Activated CD8-positive, alpha-beta memory T cell treated with anti-CD3 and anti-CD28 coated beads for 48 hours (primary cell): ENCODE data around the gene CA11.
"Not testable (repeated sequence)": the region's sequence is repeated elsewhere in the genome, so short reads cannot be mapped to it uniquely, and the experiment has no call there.

Source experiments
- DNase-seq, 3 experiments: peaks; one replicate each; pipeline ENCODE4 v3.0.0-alpha.2; 2020; ENCODE audit warnings: low read depth in 2 of 3, low spot score in 2 of 3

The CA11 gene

DNA sequence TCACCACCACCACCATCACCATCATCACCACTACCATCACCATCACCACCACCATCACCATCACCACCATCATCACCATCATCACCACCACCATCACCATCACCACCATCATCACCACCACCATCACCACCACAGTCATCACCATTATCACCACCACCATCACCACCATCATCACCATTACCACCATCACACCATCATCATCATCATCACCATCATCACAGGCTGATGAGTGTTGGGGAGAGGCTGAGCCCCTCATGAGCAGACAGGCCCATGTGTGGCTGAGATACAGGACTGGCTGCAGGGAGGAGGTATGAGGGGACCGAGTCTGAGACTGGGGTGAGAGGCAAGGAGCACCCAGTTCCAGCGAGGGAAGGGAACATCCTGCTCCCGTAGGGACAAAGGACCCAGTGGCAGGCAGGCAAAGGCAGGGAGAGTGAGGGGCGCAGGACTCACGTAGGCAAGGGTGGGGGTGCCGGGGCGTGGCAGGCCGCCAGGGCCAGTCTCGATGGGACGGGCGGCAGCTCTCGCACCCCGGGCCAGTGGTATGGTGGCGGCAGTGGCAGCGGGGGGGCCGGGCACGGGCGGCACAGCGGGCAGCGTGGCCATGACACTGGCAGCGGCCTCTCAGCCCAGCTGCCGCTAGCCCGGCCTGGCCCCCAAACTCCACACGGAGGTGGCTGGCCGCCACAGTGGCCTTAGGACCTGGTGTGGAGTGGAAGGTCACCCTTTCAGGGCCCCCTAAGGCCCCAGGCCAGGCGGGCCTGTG is 24.1 kb upstream of the CA11 start:
- DNase-seq: no peak

DNA sequence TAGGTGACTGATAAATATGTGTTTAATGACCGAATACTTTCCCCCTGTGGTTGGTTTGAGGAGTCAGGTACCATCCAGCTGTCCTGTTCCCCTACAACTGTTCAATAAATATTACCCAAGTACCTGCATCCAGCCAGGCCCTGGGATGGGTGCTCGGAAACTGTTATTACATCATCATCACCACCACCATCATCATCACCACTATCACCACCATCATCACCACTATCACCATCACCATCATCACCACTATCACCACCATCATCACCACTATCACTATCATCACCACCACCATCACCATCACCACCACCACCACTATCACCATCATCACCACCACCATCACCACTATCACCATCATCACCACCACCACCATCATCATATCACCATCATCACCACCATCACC is 22.8 kb upstream of the CA11 start:
- DNase-seq: no peak

DNA sequence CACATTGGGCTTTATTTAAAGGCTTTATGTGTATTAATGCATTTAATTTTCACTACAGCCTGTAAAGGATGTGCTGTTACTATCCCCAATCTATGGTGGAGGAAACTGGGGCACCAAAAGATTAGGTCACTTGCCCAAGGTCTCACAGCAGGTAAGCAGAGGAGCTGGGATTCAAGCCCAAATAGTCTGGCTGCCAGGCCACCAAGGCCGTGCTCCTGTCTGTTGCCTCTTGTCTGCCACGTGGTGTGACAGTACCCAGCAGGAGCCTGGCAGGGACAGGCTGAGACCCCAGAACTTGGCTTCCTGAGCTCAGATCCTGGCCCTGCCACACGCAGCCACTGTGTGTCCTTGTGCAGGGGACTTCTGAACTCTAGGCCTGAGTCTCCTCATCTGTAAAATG is 22.3 kb upstream of the CA11 start:
- no peak for DNase-seq

DNA sequence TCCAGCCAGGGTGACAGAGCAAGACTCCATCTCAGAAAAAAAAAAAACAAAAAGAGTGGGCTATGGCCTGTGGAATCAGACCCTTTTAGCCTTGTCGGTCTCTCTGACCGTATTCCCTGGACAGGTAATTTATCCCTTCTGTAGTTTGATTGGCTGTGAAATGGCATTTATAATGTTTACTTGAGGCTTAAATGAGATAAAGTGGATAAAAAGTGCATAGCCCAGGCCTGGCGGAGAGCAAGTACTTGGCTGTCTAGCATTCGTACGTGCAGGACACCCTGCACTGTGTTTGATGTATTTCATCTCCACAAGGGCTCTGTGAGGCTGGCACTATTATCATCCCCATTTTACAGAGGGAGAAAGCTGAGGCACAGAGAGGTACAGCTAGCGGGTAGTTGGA is 19.8 kb upstream of the CA11 start:
- DNase-seq: no peak

DNA sequence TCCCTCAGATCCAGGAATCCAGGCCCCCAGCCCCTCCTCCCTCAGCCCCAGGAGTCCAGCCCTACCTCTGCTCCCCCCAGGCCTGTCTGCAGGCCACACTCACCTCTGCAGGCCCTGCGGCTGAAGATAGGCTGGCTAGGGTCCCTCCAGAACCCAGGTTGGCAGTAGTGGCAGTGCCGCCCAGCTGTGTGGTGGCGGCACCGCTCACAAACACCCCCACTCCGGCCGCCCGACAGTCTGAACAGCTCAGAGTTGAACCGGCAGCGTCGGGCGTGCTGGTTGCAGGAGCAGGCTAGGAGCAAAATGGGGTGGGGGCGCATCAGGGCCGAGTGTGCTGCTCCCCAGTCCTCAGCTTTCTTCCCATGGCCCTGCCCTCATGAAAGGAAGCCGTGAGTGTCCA is 18.5 kb upstream of the CA11 start:
- no peak for DNase-seq

DNA sequence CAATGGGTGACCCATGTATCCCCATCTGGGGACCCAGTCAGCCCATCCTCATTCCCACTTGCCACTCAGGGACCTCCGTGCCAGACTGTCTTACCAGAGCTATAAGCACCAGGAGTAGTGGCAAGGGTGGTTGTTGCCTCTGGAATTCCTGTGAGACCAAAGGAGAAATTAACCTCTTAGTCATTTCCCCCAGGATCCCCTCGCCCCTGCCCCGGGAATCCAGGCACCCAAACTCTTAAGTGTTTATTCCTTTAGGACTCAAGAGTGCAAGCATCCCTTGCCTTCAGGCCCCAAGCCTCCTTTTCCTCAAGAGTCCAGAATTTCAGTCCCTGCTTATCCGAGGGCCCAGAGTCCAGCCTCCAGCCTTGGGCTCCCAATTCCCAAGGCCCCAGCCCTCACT is 17.7 kb upstream of the CA11 start:
- DNase-seq: no peak

DNA sequence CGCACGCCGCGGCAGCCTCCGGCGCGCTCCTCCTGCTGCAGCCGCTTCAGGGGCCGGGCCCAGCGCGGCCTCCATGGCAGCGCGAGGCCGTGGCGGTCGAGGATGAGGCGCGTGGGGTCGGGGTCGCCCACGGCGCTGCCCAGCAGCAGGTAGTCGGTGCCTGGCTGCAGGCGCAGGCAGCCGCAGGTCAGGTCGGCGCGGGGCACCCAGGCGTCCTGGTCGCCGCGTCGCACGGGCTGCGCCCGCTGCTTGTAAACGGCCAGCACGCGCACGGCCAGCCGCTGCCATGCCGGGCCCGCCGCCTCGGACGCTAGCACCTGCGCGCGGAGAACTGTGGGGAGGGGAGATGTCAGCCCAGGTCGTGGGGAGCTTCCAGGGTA is 15.7 kb upstream of the CA11 start:
- DNase-seq: no peak

DNA sequence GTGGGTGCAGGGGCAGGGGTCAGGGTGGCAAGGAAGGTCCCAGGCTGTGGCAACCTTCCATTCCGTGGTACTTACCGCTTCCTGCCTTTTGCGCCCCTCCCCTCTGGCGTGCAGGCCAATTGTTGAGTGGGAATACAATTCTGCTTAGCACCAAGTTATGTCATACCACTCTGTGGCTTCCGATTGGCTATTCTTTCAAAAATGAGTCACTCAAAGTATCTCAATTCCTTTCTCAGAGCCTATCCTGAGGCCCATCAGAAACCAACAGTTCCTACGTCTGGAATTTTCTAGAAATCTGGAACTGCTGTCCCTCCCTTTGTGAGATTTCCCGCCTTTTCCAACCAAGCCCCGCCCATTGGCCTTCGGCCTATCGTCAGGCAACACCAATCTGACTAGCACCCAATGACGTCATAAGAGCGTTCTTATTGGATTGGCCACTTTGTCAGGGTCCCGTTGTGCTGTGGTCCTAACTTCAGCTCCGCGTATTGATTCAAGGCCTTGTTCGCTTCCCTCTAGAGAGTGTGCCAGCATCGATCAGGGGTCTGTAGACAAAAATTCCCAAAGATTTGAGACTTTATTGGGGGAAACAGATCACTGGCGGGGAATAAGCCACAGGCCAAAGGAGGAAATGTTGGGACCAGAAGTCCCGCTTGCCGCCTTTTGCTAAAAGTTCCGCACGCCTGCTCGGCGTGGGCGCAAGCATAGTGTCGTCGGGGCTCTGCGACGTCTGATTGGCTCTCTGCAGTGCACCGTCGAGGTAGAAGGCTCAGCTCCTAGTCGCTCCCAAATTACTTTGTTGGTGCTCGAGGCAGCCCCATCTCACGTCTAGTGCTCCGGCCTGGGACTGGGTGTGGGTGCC is 15.1 kb upstream of the CA11 start:
- DNase-seq: peak; percentile 48 to 74 (median 63)

DNA sequence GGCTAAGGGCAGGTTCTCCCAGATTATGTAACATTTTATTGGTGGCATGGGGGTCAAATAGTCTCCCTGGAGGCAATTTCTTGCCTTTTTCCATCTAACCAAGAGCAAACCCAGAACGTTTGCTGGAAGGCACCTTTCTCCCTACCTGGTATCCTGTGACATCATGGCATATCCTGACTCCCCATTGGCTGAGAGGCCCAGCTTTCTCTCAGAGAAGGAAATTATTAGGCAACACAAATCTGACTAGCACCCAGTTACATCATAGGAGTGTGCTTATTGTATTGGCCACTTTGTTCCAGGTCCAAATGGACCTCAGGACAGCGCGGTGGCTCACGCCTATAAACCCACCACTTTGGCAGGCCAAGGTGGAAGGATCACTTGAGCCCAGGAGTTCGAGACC is 13.8 kb upstream of the CA11 start:
- no peak for DNase-seq

DNA sequence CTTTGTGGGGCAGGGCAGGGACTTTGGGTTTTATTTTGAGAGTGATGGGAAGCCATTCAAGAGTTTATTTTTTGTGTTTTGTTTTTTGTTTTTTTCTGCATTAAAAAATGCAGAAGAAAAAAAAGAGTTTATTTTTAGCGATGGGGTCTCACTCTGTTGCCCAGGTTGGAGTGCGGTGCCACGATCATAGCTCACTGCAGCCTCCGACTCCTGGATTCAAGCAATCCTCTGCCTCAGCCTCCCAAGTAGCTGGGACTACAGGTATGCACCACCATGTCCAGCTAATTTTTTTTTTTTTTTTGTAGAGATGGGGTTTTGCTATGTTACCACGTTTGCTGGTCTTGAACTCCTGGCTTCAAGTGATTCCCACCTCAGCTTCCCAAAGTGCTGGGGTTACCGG is 12.5 kb upstream of the CA11 start:
- DNase-seq: no peak

DNA sequence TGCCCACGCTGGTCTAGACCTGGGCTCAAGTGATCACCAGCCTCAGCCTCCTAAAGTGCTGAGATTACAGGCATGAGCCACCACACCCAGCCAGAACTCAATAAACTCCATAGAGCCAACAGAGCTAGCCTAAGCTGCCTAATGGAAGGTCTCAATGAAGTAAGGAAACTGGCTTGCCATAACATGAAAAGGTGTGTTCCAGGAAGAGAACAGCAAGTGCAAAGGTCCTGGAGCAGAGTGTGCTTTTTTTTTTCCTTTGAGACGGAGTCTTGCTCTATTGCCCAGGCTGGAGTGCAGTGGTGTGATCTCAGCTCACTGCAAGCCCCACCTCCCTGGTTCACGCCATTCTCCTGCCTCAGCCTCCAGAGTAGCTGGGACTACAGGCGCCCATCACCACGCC is 11.8 kb upstream of the CA11 start:
- DNase-seq: not testable (repeated sequence)

DNA sequence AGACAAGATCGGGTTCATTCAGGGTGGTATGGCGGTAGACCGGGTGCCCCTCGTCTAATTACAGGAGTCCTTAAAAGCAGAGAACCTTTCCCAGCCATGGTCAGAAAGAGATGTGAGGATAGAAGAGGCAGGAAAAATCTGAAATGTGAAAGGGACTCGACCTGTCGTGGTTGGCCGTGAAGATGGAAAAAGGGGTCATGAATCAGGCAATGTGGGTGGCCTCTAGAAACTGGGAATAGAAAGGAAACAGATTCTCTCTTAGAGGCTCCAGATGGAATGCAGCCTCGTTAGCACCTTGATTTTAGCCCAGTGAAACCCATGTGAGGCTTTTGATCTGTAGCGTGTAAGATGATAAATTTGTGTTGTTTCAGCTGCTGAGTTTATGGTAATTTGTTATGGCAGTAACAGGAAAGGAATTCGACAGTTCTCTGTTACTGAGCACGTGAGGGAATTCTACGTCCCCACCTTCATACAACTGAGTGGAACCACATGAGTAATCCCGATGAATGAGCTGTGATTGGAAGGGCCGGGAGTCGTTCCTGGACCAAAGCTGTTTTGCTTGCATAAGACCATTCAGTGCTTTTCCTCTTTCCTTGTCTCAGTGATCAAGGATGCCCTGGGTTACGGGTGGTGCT is 11.0 kb upstream of the CA11 start:
- DNase-seq: no peak

DNA sequence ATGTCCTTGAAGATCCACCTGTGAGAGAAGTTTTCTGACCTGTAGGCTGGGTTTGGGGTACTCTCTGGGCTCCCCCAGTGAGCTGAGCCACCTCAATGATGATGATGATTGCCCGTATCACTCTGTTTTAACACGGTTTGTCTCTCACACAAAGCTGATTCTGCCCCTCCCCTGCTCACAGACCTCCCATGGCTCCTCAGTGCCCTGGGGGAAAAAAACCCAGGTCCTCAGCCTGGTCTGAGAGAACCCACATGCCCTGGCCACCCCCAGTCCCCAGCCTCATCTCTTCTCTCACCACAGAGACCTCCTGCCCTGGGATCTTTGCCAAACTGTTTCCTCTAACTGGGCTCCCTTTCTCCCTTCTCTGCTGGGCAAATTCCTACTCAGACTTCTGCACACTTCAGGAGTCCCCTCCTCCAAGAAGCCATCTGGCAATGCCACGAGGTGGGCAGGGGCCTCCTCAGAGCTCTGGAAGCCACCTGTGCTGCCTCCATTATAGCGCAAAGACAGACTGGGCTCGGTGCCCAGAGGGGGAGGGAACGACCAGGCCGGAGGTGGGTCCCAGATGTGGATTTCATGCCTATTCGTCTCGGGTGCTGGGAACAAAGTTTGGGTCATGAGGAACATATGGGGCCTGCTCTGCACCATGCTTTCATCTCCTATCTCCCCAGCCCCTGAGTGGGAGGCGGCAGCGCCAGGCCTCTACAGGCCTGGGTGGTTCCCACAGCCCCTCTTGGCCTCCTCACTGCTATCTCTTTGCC is 8.5 kb upstream of the CA11 start:
- DNase-seq: no peak

DNA sequence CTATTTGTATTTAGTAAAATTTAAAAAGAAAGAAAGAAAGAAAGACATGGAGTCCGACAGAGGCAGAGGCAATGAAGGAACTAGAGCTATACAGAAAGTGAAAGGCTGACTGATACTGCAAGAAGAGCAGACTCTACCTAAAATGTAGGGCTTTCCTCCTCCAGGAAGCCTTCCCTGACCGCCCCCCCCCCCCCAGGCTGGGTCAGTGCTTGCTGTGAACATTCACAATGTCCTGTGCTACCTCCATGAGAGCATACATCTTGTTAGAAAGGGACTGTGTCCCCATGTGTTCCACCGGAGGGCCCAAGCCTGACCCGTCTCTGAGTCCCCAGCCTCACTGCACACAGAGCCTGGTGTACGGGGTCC is 5.7 kb upstream of the CA11 start:
- DNase-seq: no peak

DNA sequence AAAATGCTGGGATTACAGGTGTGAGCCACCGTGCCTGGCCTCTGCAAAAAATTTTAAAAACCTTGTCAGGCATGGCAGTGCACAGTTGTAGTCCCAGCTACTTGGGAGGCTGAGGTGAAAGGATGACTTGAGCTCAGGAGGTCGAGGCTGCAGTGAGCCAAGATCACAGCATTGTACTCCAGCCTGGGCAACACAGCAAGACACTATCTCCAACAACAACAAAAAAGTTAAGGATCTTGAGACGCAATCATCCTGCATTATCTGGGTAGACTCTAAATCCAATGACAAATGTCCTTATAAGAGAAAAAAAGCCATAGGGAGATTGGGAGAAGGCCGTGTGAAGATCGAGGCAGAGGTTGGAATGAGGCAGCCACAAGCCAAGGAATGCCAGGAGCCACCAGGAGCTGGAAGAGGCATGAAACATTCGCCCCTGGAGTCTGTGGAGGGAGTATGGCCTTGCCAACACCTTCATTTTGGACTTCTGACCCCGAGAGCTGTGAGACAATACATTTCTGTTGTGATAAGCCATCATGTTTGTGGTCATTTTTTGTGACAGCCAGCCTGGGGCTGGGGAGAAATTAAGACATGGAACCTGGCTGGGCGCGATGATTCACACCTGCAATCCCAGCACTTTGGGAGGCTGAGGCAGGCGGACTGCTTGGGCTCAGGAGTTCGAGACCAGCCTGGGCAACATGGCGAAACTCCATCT is 5.1 kb upstream of the CA11 start:
- no peak for DNase-seq

DNA sequence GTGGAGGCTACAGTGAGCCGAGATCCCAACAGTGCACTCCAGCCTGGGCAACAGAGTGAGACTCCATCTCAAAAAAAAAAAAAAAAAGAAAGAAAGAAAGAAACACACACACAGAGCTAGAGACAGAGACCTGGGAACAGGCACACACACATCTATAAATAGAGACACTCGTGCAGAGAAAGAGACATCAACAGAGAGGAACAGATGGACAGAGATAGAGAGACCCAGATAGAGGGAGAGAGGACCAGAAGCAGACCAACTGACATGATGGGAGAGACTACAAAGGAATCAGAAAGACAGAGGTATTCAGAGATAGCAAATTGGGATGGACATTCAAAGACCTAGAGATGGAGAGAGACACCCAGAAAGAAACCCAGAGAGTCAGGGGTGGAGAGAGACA is 2.1 kb upstream of the CA11 start:
- DNase-seq: no peak

DNA sequence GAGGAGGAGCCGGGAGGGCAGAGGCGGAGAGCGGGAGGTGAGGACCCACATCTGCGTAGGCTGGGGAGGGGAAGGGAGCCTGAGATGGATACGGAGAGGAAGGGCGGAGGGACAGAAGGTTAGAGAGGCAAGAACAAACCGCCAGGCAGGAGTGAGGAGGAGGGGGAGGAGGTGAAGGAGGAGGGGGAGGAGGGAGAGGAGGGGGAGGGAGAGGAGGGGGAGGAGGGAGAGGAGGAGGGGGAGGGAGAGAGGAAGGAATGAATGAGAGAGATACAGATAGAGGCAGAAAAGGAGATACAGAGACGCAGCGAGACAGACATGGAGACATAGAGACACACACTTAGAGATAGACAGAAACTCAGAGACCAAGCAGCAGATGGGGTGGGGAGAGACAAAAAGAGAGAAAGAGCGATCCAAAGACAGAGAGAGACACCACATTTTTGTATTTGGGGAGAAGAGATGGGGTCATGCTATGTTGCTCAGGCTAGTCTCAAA is 782 bp upstream of the CA11 start:
- DNase-seq: no peak

DNA sequence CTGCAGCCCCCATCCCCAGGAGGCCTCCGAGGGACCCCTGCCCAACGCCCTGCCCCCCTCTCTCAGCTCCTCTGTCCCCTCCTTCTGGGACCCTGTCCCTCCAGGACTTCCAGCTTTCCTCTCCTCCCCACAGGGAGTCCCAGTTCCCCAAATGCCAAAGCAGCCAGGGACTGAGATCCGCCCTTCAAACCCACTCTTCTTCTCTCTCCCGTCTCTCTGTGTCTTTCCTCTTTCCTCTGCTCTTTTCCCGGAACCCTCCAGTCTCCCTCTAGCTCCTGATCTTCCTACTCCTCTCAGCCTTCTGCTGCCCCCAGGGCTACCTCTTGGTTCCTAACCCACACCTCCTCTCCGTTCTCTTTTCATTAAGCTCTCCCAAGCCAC is 377 bp downstream of the CA11 start:
- DNase-seq: no peak

DNA sequence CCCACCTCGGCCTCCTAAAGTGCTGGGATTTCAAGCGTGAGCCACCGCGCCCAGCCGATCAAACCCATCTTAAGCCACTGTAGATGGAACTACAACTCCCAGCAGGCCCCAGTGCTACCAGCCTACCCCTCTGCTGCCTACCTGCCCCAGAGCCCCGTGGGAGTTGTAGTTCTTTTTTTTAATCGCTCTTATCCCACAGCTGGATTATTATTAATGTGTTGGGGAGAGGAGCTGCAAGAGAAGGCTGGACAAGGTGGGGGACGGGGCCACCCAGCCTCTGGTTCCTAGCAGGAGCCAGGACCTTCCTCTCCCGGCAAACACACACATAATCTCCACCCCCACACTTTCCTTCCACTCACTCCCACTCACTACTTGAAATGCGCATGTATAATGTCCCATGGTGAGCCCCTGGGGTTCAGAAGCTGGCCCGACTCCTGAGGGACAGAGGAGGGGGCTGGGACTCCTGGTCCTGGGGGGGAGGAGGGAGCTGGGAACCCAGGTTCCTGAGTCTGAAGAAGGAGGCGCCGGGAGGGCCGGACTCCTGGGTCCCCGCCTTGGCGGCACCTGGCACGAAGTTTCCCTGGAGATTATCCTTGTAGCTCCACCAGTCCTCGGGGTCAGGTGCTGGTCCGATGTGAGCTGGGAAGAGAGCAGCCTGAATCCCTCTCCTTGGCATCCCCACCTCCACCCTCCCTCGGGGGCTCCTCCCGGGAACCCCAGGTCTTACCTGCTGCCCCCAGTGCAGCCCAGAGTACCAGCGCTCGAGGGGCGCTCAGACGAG is 958 bp downstream of the CA11 start:
- peak in 2 of 3 experiments; percentile 44 to 51 for DNase-seq

DNA sequence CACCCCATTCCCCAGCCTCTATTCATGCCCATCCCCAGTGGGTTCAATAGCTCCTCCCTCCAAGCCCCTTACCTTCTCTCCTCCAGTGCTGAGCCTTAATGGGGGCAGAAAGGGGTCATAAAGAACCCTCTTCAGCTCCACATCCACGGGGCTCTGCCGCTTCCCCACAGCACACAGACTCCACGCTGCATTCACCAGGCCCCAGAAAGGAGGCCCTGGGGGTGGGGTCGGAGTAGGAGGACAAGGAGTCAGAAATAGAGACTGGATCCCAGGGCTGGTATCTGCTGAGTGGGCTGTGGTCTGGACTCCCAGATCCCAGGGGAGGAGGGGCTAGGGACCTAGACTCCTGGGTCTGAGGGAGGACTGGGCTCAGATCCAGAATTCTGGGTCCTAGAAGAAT is 1.6 kb downstream of the CA11 start:
- no peak for DNase-seq
